ENCODE measurements around the gene COX11. TPM values are rescaled to one million over a fixed set of nuclear protein-coding genes. Genes with fewer than 3 reads are reported as not detected.
A peak's percentile ranks its signal among the peaks of the same experiment; 100 is the strongest.

Gene COX11
- total RNA-seq (2014; rRNA removed; shearing (Covaris generic)): 77.8 and 90.7 TPM in 2 replicates

GRCh38 chr17:54968262-54968987, at the start of gene COX11, which contains the start of gene STXBP4:
Gene COX11, minus strand, starts transcription at chr17:54968654. Its CDS starts 8 bp downstream, at chr17:54968646.
Gene STXBP4, plus strand, starts transcription at chr17:54968765. Its CDS starts 17,455 bp downstream, at chr17:54986220.
- Histone ChIP-seq H3K36me3 (replicated peaks; ENCODE audit: control insufficient read depth, insufficient read depth, low read length) (peaks cover 2% of the 10 kb centered on the region; the same call in 1 of the 2 replicates), H3K4me3 (ENCODE audit: insufficient read depth, low read depth, low read length) (peak within 1 kb of the TSS; percentile 96), H3K27me3 (ENCODE audit: control insufficient read depth, insufficient read depth, low read length) (no peaks in the 10 kb centered on the region)
- DNase-seq: peak; percentile 87

GRCh38 chr17:55005520-55005919, 37.1 kb upstream of the COX11 start:
- no peak overlapping the region for H3K4me3 ChIP-seq (ENCODE audit: insufficient read depth, low read depth, low read length)
- peak; percentile 10 for DNase-seq
- no peaks in the 10 kb centered on the region for H3K27me3 ChIP-seq (ENCODE audit: control insufficient read depth, insufficient read depth, low read length)
- H3K36me3 ChIP-seq (replicated peaks; ENCODE audit: control insufficient read depth, insufficient read depth, low read length): no peaks in the 10 kb centered on the region; the same call in 1 of the 2 replicates

GRCh38 chr17:55004484-55004883, 36.0 kb upstream of the COX11 start:
- Histone ChIP-seq H3K36me3 (replicated peaks; ENCODE audit: control insufficient read depth, insufficient read depth, low read length) (no peaks in the 10 kb centered on the region), H3K4me3 (ENCODE audit: insufficient read depth, low read depth, low read length) (no peak overlapping the region), H3K27me3 (ENCODE audit: control insufficient read depth, insufficient read depth, low read length) (no peaks in the 10 kb centered on the region)
- no peak for DNase-seq

- DNase-seq: no peak
- H3K27me3 ChIP-seq (ENCODE audit: control insufficient read depth, insufficient read depth, low read length): no peaks in the 10 kb centered on the region
- no peak overlapping the region for H3K4me3 ChIP-seq (ENCODE audit: insufficient read depth, low read depth, low read length)
- no peaks in the 10 kb centered on the region for H3K36me3 ChIP-seq (replicated peaks; ENCODE audit: control insufficient read depth, insufficient read depth, low read length)
These were observed 34.0 kb upstream of the COX11 start for GRCh38 chr17:55002458-55002857.

GRCh38 chr17:54996441-54996840, 28.0 kb upstream of the COX11 start:
- DNase-seq: no peak
- no peaks in the 10 kb centered on the region for H3K36me3 ChIP-seq (replicated peaks; ENCODE audit: control insufficient read depth, insufficient read depth, low read length)
- H3K4me3 ChIP-seq (ENCODE audit: insufficient read depth, low read depth, low read length): no peak overlapping the region
- no peaks in the 10 kb centered on the region for H3K27me3 ChIP-seq (ENCODE audit: control insufficient read depth, insufficient read depth, low read length)

- Histone ChIP-seq H3K4me3 (ENCODE audit: insufficient read depth, low read depth, low read length) (no peak overlapping the region), H3K36me3 (replicated peaks; ENCODE audit: control insufficient read depth, insufficient read depth, low read length) (no peaks in the 10 kb centered on the region), H3K27me3 (ENCODE audit: control insufficient read depth, insufficient read depth, low read length) (no peaks in the 10 kb centered on the region)
- peak; percentile 36 for DNase-seq
These were observed 24.6 kb upstream of the COX11 start for GRCh38 chr17:54992797-54993639.

- H3K36me3 ChIP-seq (replicated peaks; ENCODE audit: control insufficient read depth, insufficient read depth, low read length): no peaks in the 10 kb centered on the region
- no peak overlapping the region for H3K4me3 ChIP-seq (ENCODE audit: insufficient read depth, low read depth, low read length)
- no peak for DNase-seq
- H3K27me3 ChIP-seq (ENCODE audit: control insufficient read depth, insufficient read depth, low read length): no peaks in the 10 kb centered on the region
These were observed 23.1 kb upstream of the COX11 start for GRCh38 chr17:54991567-54991966.

- no peak for DNase-seq
- H3K36me3 ChIP-seq (replicated peaks; ENCODE audit: control insufficient read depth, insufficient read depth, low read length): no peaks in the 10 kb centered on the region
- no peaks in the 10 kb centered on the region for H3K27me3 ChIP-seq (ENCODE audit: control insufficient read depth, insufficient read depth, low read length)
- H3K4me3 ChIP-seq (ENCODE audit: insufficient read depth, low read depth, low read length): no peak overlapping the region
These were observed 21.7 kb upstream of the COX11 start for GRCh38 chr17:54990118-54990517.

GRCh38 chr17:54985476-54985875, 17.0 kb upstream of the COX11 start:
- no peak for DNase-seq
- H3K27me3 ChIP-seq (ENCODE audit: control insufficient read depth, insufficient read depth, low read length): no peaks in the 10 kb centered on the region
- H3K36me3 ChIP-seq (replicated peaks; ENCODE audit: control insufficient read depth, insufficient read depth, low read length): no peaks in the 10 kb centered on the region
- no peak overlapping the region for H3K4me3 ChIP-seq (ENCODE audit: insufficient read depth, low read depth, low read length)

- DNase-seq: no peak
- H3K36me3 ChIP-seq (replicated peaks; ENCODE audit: control insufficient read depth, insufficient read depth, low read length): no peaks in the 10 kb centered on the region
- no peaks in the 10 kb centered on the region for H3K27me3 ChIP-seq (ENCODE audit: control insufficient read depth, insufficient read depth, low read length)
- no peak overlapping the region for H3K4me3 ChIP-seq (ENCODE audit: insufficient read depth, low read depth, low read length)
These were observed 14.8 kb upstream of the COX11 start for GRCh38 chr17:54983260-54983659.

GRCh38 chr17:54982399-54982798, 13.9 kb upstream of the COX11 start:
- H3K27me3 ChIP-seq (ENCODE audit: control insufficient read depth, insufficient read depth, low read length): no peaks in the 10 kb centered on the region
- H3K4me3 ChIP-seq (ENCODE audit: insufficient read depth, low read depth, low read length): no peak overlapping the region
- no peak for DNase-seq
- H3K36me3 ChIP-seq (replicated peaks; ENCODE audit: control insufficient read depth, insufficient read depth, low read length): no peaks in the 10 kb centered on the region

GRCh38 chr17:54980375-54980774, 11.9 kb upstream of the COX11 start:
- H3K27me3 ChIP-seq (ENCODE audit: control insufficient read depth, insufficient read depth, low read length): no peaks in the 10 kb centered on the region
- DNase-seq: no peak
- H3K4me3 ChIP-seq (ENCODE audit: insufficient read depth, low read depth, low read length): no peak overlapping the region
- no peaks in the 10 kb centered on the region for H3K36me3 ChIP-seq (replicated peaks; ENCODE audit: control insufficient read depth, insufficient read depth, low read length)

GRCh38 chr17:54979657-54980056, 11.2 kb upstream of the COX11 start:
- DNase-seq: no peak
- Histone ChIP-seq H3K27me3 (ENCODE audit: control insufficient read depth, insufficient read depth, low read length) (no peaks in the 10 kb centered on the region), H3K4me3 (ENCODE audit: insufficient read depth, low read depth, low read length) (no peak overlapping the region), H3K36me3 (replicated peaks; ENCODE audit: control insufficient read depth, insufficient read depth, low read length) (no peaks in the 10 kb centered on the region)

GRCh38 chr17:54977744-54978143, 9.3 kb upstream of the COX11 start:
- Histone ChIP-seq H3K27me3 (ENCODE audit: control insufficient read depth, insufficient read depth, low read length) (no peaks in the 10 kb centered on the region), H3K36me3 (replicated peaks; ENCODE audit: control insufficient read depth, insufficient read depth, low read length) (no peaks in the 10 kb centered on the region), H3K4me3 (ENCODE audit: insufficient read depth, low read depth, low read length) (no peak overlapping the region)
- DNase-seq: no peak

GRCh38 chr17:54976316-54976715, 7.9 kb upstream of the COX11 start:
- no peak for DNase-seq
- Histone ChIP-seq H3K36me3 (replicated peaks; ENCODE audit: control insufficient read depth, insufficient read depth, low read length) (no peaks in the 10 kb centered on the region), H3K4me3 (ENCODE audit: insufficient read depth, low read depth, low read length) (no peak overlapping the region), H3K27me3 (ENCODE audit: control insufficient read depth, insufficient read depth, low read length) (no peaks in the 10 kb centered on the region)
